ENCODE results near the gene CFAP99.
A peak's percentile ranks its signal among the peaks of the same experiment; 100 is the strongest.

The CFAP99 gene

DNA sequence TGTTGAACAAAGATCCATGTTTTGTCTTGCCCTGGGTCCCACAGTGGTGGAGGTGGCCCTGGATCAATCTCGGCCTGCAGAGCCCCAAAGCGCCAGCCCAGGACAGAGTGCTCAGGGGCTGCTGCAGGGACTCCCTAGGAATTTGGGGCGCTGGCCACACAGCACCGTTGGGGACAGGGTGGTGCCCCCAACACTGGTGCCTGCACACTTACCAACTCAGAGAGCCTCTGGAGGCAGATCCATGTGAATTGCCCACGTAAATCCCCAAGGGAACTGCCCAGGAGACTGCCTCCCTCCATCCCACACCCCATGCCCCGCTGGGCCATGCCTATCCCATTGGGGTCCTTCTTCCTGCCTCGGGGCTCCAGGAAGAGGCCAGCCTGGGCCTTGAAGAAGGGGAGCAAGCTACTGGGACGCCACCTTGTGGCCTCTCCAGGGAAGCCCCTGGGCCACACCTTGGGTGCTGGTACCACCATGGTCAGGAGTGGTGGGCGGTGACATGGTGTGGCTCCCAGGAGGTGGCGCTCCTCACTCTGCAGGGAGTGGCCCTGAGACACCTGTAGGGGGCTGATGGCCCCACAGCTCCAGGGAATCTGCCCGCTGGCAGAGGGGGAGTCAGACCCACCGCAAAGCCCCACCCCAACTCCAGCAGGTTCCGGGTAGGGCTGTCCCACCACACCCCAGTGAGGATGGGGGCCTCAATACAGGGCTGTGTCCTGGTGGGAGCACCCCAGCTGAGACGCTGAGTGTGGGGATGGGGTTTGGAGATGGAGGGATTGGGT lies 22.8 kb downstream of the CFAP99 start:
- H3K4me1 ChIP-seq = no peaks in the 10 kb centered on the region
- no peak overlapping the region for H3K4me3 ChIP-seq
- DNase-seq = no peak
- H3K27ac ChIP-seq = no peak overlapping the region
- H3K9me3 ChIP-seq = no peaks in the 10 kb centered on the region
- H3K27me3 ChIP-seq = peaks cover 0 to 12% of the 10 kb centered on the region in 2 donors
- TF ChIP-seq, protein P1, sequence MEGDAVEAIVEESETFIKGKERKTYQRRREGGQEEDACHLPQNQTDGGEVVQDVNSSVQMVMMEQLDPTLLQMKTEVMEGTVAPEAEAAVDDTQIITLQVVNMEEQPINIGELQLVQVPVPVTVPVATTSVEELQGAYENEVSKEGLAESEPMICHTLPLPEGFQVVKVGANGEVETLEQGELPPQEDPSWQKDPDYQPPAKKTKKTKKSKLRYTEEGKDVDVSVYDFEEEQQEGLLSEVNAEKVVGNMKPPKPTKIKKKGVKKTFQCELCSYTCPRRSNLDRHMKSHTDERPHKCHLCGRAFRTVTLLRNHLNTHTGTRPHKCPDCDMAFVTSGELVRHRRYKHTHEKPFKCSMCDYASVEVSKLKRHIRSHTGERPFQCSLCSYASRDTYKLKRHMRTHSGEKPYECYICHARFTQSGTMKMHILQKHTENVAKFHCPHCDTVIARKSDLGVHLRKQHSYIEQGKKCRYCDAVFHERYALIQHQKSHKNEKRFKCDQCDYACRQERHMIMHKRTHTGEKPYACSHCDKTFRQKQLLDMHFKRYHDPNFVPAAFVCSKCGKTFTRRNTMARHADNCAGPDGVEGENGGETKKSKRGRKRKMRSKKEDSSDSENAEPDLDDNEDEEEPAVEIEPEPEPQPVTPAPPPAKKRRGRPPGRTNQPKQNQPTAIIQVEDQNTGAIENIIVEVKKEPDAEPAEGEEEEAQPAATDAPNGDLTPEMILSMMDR (IDR thresholded peaks at IDR 0.05) = peak; percentile 44
- intact Hi-C loops (cut with DNase I; ENCODE audit: low total_unique reads) = no loop called here
- H3K36me3 ChIP-seq = no peaks in the 10 kb centered on the region

DNA sequence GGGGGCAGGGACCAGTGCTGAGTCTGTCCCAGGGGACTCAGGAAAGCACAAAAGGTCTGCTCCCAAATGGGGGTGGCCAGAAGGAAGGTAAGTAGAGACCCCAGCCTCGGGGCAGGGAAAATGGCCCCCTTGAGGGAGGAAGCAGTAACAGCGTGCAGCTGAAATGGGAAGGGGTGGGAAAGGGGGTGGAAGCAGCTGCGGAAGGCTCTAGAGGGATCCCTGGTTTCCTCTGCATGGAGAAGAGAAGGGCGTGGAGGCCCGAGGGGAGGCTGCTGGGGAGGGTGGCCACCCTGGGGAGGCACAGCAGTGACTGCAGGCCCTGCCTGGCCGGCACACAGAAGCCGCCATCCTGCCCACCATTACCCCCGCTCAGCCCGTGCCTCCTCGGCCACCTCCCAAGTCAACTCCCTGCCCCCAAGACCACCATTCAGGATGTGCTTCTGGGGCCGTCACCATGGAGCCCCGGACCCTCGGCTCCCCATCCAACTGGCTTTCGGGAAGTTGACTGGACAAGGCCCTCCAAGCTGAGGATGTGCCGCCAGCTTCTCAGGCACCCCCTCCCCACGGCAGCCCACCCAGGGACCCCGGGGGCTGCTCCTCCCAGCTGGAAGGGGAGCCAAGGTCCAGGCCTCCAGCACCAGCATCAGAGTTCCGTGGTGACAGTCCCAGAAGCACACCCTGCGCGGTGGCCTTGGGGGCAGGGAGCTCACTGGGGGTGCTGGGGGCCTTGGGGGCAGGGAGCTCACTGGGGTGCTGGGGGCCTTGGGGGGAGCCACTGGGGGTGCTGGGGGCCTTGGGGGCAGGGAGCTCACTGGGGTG lies 23.6 kb downstream of the CFAP99 start:
- H3K4me1 ChIP-seq = no peaks in the 10 kb centered on the region
- TF ChIP-seq, protein P1 (IDR thresholded peaks at IDR 0.05) = no peak
- no peak for DNase-seq
- no peak overlapping the region for H3K4me3 ChIP-seq
- H3K27ac ChIP-seq = no peak overlapping the region
- H3K36me3 ChIP-seq = no peaks in the 10 kb centered on the region
- intact Hi-C loops (cut with DNase I; ENCODE audit: low total_unique reads) = no loop called here
- H3K9me3 ChIP-seq = no peaks in the 10 kb centered on the region
- peaks cover 0 to 12% of the 10 kb centered on the region in 2 donors for H3K27me3 ChIP-seq

DNA sequence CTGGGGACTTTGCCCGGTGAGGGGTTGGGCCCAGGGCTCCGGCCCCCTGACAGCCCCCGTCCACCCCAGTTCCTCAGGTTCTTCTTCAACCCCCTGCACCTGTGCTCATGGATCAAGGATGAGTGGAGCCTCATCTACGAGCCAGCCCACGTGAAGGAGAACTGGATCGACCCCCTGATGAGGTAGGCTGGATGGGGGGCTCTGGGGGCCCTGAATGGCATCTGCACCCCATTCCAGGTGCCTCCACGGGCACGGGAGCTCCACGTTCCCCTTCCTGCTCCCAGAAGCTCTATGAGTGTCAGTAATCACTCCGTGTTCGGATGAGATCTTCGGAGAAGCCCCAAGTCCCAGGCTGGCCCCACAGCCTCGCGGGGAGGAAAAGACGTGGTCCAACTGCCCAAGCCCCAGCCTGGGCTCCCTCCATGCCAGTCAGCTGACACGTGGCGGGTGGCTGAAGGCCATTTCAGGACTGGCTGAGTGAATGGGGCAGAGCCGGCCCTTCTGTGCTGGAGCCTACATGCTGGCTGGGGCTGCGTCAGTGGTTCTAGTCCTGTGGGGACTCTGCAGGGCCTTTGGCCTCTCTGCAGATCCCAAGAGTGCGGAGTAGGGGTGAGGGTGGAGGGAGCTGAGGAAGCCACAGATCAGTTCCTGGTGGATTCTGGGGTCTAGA lies 24.4 kb downstream of the CFAP99 start:
- no peaks in the 10 kb centered on the region for H3K4me1 ChIP-seq
- no peak overlapping the region for H3K4me3 ChIP-seq
- H3K27me3 ChIP-seq = peaks cover 0 to 12% of the 10 kb centered on the region in 2 donors
- TF ChIP-seq, protein P1 (IDR thresholded peaks at IDR 0.05) = no peak
- no peaks in the 10 kb centered on the region for H3K36me3 ChIP-seq
- no peaks in the 10 kb centered on the region for H3K9me3 ChIP-seq
- DNase-seq = no peak
- no peak overlapping the region for H3K27ac ChIP-seq
- intact Hi-C loops (cut with DNase I; ENCODE audit: low total_unique reads) = no loop called here

DNA sequence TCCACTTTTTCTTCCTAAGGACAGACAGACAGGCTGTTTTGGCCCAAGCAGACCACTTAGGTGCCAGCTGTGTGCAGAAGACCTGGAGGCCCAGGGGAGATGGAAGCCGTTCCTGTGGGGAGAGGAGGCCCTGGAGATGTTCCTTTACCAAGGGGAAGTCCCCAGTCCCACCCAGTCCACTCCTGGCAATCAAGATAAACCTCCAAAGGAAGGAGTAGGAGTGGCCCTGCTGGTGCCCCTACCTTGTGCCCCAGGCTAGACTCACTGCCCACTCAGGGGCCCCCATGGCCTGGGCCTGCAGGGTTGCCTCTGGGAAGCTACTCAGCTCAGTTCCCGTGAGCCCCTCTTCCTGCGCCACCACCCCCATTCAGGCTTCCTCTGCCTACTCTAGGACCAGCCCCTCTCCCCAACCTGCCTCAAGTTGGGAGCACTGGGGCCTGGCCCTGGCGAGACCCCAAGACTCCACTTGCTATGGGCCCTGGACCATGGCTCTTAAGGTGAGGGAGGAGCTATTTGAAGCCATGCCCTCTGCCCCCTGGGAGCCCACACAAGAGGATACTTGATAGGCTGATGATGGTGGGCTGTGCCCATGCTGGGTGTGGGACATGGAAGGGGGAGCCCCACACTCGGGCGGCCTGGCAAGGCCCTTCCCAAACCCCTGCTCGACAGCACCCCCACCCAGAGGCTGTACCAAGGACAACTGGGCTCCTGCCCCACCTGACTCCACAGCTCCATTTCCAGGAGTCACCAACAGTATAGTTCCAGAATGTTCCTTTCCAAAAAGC lies 25.4 kb downstream of the CFAP99 start:
- intact Hi-C loops (cut with DNase I; ENCODE audit: low total_unique reads) = no loop called here
- no peak for DNase-seq
- no peaks in the 10 kb centered on the region for H3K4me1 ChIP-seq

More for the DNA sequence above, 25.4 kb downstream of the CFAP99 start:
- no peak overlapping the region for H3K4me3 ChIP-seq
- no peaks in the 10 kb centered on the region for H3K9me3 ChIP-seq
- H3K36me3 ChIP-seq = no peaks in the 10 kb centered on the region
- no peak overlapping the region for H3K27ac ChIP-seq
- H3K27me3 ChIP-seq = peaks cover 0 to 12% of the 10 kb centered on the region in 2 donors
- TF ChIP-seq, protein P1 (IDR thresholded peaks at IDR 0.05) = no peak
